GM12878 (cell line): ENCODE data around the gene MBOAT7. TPM values are rescaled to one million over a fixed set of nuclear protein-coding genes. Genes with fewer than 3 reads are reported as not detected.

ENCODE experiments used
- ATF3 ChIP-seq: IDR thresholded peaks from 2 replicates; pipeline ENCODE4 v1.6.1; 2011; ENCODE audit warnings: low read depth, mild to moderate bottlenecking, low read length, moderate library complexity, borderline replicate concordance; ENCODE audit errors: extremely low read depth
- BCL11A ChIP-seq: IDR thresholded peaks from 2 replicates; pipeline ENCODE4 v1.6.1; 2011; ENCODE audit warnings: low read depth, low read length
- BRCA1 ChIP-seq: IDR thresholded peaks from 2 replicates; pipeline ENCODE4 v1.6.1; 2011; ENCODE audit warnings: low read depth, low read length, improper control_type of control experiment
- CBFB ChIP-seq: IDR thresholded peaks from 2 replicates; pipeline ENCODE4 v1.6.1; 2016; ENCODE audit warnings: antibody characterized with exemption, low read depth
- CBX3 ChIP-seq: fragments of 200-600 bp; sonication (generic); IDR thresholded peaks from 2 replicates; pipeline ENCODE4 v1.6.1; 2016; ENCODE audit warnings: low read depth, borderline replicate concordance
- E2F4 ChIP-seq: IDR thresholded peaks from 2 replicates; pipeline ENCODE4 v1.6.1; 2012; ENCODE audit warnings: low read depth, low read length, improper control_type of control experiment
- EED ChIP-seq: sonication (generic); IDR thresholded peaks from 2 replicates; pipeline ENCODE4 v1.6.1; 2016; ENCODE audit warnings: antibody characterized with exemption, low read depth
- HCFC1 ChIP-seq: fragments of 150-350 bp; IDR thresholded peaks from 2 replicates; pipeline ENCODE4 v1.6.1; 2014; ENCODE audit warnings: low read length
- KDM1A ChIP-seq: fragments of 200-600 bp; sonication (generic); IDR thresholded peaks from 2 replicates; pipeline ENCODE4 v1.6.1; 2016; ENCODE audit warnings: borderline replicate concordance
- RB1 ChIP-seq: fragments of 450-650 bp; formaldehyde crosslinking; IDR thresholded peaks from 2 replicates; pipeline ENCODE4 v1.6.1; 2017; ENCODE audit warnings: mild to moderate bottlenecking, borderline replicate concordance
- RELB ChIP-seq: fragments of 450-650 bp; IDR thresholded peaks from 2 replicates; pipeline ENCODE4 v1.6.1; 2017; ENCODE audit warnings: low read depth, mild to moderate bottlenecking, moderate library complexity
- SIN3A ChIP-seq: IDR thresholded peaks from 2 replicates; pipeline ENCODE4 v1.6.1; 2012; ENCODE audit warnings: low read depth, low read length, improper control_type of control experiment
- SMC3 ChIP-seq: IDR thresholded peaks from 2 replicates; pipeline ENCODE4 v1.6.1; 2011; ENCODE audit warnings: low read length, improper control_type of control experiment, borderline replicate concordance
- SPI1 ChIP-seq: IDR thresholded peaks from 2 replicates; pipeline ENCODE4 v1.6.1; 2011; ENCODE audit warnings: low read depth, mild to moderate bottlenecking, low read length, moderate library complexity, borderline replicate concordance; ENCODE audit not compliant: insufficient read depth
- TBL1XR1 ChIP-seq: IDR thresholded peaks from 2 replicates; pipeline ENCODE4 v1.6.1; 2012; ENCODE audit warnings: low read depth, low read length, improper control_type of control experiment
- ZBTB4 ChIP-seq: fragments of 450-650 bp; formaldehyde crosslinking; IDR thresholded peaks from 2 replicates; pipeline ENCODE4 v1.4.0; 2022; ENCODE audit warnings: mild to moderate bottlenecking, moderate library complexity
- ZNF217 ChIP-seq: fragments of 450-650 bp; IDR thresholded peaks from 2 replicates; pipeline ENCODE4 v1.6.1; 2017; ENCODE audit warnings: antibody characterized with exemption, mild to moderate bottlenecking
- polyA plus RNA-seq, 11 experiments: library from polyadenylated mRNA; depleted of rRNA in 4 of 11; unstranded in 6 of 11; stranded (reverse) in 5 of 11; fragments of >200 nt; fragmentation: Nextera tagmentation in 4 of 11; fragmentation: Illumina TruSeq in 1 of 11; extraction: Ambion mirVana in 4 of 11; extraction: Trizol in 1 of 11; gene quantifications; 1 replicate in 1 of 11; 2 replicates in 10 of 11; pipeline versions ENCODE4 v1.2.1 to v1.2.3, GENCODE V29; 2011 to 2016; ENCODE audit warnings: inconsistent platforms in 2 of 11, missing spikeins in 2 of 11, low read depth in 1 of 11
- total RNA-seq, 4 experiments: library from RNA; depleted of rRNA in 3 of 4; stranded (reverse); fragments of >200 nt in 3 of 4; fragmentation: Illumina TruSeq in 1 of 4; extraction: Trizol in 1 of 4; gene quantifications; 2 replicates each; pipeline versions ENCODE4 v1.2.1 to v1.2.3, GENCODE V29; 2013 to 2021
- TF ChIP-seq, protein P1 (sequence below): fragments of 150-350 bp; IDR thresholded peaks from 2 replicates; pipeline ENCODE4 v1.6.1; 2014; ENCODE audit warnings: mild to moderate bottlenecking, low read depth, low read length

MBOAT7 gene
- total and polyA plus RNA-seq, 10 of the 15 experiments (the other 5 are each of a cell fraction or from before 2014, with no cell fraction given) = 0.69 to 44.5 (median 21.7) TPM

DNA sequence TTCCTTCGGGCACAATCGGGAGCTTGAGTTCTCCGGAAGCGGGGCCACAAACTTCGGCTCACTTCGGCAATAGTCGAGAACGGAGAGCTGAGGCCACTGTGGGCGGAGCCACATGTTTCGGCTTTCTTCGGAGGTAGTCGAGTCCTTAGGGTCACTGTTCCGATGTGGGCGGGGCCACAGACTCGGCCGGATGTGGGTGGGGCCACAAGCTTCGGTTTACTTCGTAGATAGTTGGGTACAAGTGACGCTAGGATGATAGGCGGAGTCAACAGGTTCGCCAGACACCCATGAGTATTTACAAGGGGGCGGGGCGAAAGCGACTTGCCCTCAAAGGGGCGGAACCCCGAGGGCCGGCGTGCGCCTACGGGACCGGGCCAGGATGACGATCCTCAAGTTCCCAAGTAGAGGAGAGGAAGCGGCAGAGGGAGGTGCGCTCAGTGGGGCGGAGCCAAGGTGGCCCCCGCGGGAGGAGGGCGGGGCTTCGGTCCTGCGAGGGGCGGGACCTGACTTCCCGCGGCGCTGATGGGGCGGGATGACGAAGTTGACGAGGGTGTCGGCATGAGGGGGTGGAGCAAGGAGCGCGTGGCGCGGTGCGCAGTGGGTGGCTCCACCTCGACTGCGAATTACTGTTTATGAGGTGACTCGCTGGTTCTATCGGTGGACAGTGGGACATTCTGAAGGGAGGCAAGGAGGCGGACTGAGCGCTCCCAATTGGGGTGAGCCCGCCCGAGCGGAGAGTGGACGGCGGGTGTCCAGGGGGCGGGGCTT lies 539 bp upstream of the MBOAT7 start (continued):
- peak; percentile 65; the same call in 1 of the 2 replicates for TF ChIP-seq SPI1
- TF ChIP-seq RB1 = peak; percentile 88; the same call in 1 of the 2 replicates
- TF ChIP-seq BRCA1 = no peak
- TF ChIP-seq HCFC1 = no peak; the same call in 1 of the 2 replicates
- no peak for TF ChIP-seq SMC3
- peak; percentile 71 for TF ChIP-seq E2F4
- no peak for TF ChIP-seq TBL1XR1
- no peak for TF ChIP-seq KDM1A
- TF ChIP-seq CBX3 = no peak
- TF ChIP-seq CBFB = no peak
- no peak for TF ChIP-seq ATF3
- TF ChIP-seq BCL11A = no peak
- peak; percentile 25; the same call in 1 of the 2 replicates for TF ChIP-seq RELB
- TF ChIP-seq, protein P1, sequence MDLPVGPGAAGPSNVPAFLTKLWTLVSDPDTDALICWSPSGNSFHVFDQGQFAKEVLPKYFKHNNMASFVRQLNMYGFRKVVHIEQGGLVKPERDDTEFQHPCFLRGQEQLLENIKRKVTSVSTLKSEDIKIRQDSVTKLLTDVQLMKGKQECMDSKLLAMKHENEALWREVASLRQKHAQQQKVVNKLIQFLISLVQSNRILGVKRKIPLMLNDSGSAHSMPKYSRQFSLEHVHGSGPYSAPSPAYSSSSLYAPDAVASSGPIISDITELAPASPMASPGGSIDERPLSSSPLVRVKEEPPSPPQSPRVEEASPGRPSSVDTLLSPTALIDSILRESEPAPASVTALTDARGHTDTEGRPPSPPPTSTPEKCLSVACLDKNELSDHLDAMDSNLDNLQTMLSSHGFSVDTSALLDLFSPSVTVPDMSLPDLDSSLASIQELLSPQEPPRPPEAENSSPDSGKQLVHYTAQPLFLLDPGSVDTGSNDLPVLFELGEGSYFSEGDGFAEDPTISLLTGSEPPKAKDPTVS = peak; percentile 97; the same call in 1 of the 2 replicates
- TF ChIP-seq EED = no peak
- no peak for TF ChIP-seq ZBTB4
- 0 out of 2 replicates have a peak, but pooled peaks have one; percentile 62 for TF ChIP-seq SIN3A
- TF ChIP-seq ZNF217 = no peak
